ENCODE results near the gene FLAD1.

FLAD1 gene

GRCh38 chr1:154992721-154993571, 9.8 kb downstream of the FLAD1 start:
- no peak for DNase-seq

DNA sequence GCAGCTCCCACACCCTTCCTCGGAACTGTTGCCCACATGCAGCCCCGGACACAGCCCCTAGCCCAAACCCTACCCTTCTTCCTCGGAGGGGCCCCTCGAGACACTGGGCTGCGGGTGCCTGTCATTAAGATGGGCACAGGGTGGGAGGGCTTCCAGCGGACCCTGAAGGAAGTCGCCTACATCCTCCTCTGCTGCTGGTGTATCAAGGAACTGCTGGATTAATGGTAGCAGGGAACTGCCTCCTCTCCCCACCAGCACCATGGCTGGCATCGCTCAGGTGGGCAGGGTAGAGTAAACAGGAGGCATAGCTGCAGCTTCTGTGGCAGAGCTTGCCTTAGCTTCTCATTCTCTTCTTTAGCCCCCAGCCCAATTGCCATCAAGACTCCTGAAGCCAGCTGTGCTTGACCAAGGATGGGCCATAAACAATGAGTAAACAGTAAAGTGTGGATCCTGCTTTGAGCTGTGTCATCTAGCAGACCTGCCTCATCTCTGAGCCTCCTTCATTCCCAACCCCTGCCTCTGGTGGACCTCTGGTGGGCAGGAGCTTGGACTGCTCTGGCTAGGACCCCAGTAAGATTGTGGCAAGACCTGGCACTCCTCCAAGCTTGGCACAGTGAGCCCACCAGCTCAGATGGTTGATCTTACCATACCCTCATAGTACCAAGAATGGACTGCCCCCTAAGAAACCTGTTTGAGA, 10.6 kb downstream of the FLAD1 start, which contains the start of gene LENEP:
Gene LENEP (plus strand): TSS at position 15 of the 697 bp plus-strand sequence. CDS start 22 bp downstream, at position 37.
- DNase-seq = no peak

DNA sequence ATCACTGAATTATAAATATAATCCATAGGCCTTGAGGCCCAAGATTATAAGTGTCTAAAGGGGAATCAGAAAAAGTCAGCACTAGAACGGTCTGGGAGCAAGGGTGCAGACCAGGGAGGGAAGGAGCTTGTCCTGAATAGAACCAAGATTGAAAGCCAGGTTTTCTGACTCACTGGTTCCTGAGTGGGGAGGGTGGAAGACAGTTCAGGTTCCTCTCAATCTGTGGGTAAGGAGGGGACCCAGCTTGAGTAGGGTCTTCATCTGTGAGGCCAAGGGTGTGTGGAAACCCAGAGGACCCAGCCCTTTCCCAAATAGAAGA, 11.1 kb downstream of the FLAD1 start:
- no peak for DNase-seq

GRCh38 chr1:154994591-154994990, 11.4 kb downstream of the FLAD1 start:
- no peak for DNase-seq

DNA sequence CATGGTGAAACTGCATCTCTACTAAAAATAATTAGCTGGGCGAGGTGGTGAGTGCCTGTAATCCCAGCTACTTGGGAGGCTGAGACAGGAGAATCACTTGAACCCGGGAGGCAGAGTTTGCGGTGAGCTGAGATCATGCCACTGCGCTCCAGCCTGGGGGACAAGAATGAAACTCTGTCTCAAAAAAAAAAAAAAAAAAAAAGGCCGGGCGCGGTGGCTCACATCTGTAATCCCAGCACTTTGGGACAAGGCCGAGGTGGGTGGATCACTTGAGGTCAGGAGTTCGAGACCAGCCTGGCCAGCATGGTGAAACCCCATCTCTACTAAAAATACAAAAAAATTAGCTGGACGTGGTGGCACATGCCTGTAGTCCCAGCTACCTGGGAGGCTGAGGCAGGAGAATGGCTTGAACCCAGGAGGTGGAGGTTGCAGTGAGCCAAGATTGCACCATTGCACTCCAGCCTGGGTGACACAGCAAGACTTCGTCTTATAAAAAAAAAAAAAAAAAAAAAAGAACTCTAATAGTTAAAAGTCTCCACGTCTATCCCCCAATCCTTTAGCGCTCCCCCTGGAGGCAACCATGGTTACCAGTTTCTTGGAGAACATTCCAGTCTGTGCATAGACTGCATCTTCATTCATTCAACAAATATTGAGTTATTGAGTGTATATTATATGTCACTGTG, 12.3 kb downstream of the FLAD1 start:
- peak; percentile 51 to 54 for DNase-seq

- DNase-seq = peak; percentile 61 to 72
Measured at GRCh38 chr1:154996966-154997701, 14.0 kb downstream of the FLAD1 start.

- DNase-seq = no peak
Measured at GRCh38 chr1:154998201-154998780, 15.1 kb downstream of the FLAD1 start.

- DNase-seq = peak; percentile 62 to 63
Measured at GRCh38 chr1:154998818-154999570, 15.8 kb downstream of the FLAD1 start.

DNA sequence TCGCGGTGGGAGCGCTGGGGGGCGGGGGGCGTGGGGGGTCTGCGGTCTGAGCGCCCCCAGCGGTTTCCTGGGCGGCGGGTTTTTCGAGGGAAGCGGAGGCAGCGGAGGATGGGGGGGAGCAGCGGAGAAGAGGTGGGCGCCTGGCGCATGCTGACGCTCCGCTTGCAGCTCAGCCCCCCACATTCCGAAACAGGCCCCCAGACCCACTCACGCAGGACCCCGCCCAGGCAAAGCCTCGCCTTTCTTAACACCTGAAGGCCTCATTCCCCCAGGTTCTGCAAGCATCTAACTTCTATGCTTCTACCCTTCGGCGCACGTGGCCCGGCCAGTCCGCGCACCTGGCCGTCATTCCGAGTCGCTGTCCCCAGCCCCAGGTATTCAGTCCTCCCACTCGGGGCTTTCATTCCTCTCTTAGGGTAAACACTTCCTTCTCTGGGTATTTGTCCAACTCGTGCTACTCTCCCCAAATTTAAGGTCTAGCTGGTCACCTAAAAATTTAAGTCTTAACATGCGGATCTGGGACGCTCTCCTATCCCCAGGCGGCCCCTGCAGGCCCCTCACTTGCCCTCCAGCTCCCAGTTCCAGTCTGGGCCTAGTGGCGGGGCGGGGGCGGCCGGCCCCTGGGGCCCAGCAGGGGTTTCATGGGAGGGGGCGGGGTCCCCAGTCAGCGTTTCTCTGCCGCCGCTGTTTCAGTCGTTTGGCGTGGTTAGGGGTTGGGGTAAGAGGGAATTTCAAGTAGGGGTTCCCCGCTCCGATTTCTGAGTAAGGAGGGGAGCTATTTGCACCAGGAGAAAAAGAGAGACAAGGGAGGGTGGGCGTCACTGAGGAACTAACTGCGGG, 16.6 kb downstream of the FLAD1 start:
- DNase-seq = no peak

DNA sequence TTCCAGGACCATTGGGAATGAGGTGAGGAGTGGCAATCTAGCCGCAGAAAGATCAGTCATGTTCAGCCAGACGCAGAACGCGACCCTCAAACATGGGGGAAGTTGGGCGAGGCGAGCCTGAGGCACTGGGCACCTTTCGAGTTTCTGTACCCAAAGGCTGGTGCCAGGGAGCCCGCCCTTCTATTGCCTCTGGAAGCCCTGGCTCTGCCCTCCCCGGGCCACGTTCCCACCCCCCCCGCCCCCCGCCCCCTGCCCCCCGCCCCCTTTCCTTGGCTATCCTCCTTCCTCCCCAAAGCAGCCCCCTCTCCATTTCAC, 17.2 kb downstream of the FLAD1 start:
- DNase-seq = no peak

DNA sequence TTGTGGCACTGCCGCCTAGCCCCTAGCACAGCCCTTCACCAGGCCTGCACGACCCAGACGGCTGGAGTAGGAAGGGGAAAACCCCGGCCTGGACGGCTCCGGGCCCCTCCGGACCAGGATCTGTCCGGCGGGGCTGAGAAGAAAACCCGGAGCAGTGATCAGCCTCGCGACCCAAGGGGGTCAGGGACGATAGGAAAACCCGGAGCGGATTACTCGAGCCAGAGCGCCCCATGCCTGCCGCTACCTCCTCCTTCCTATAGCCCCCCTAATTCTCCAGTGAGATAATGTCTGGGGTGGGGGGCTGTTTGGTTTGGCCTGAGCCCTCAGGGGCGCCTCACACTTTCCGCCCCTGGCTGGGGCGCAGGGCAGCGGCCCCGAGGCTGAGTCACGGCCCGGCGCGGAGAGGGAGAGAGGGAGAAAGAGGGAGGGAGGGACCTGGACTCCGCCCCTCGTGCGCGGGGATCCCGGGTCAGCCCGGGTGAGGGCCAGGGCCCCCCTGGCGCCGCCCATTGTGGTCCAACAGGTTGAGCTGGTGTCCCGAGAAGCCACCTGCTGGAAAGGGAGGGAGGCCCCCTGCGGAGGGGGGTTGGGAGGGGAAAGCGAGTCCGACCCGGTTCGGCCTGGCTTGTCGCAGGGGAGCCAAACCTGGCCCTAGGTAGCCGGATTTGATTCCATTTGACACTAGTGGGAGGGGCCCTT, 17.7 kb downstream of the FLAD1 start:
- DNase-seq = peak; percentile 60 to 61

DNA sequence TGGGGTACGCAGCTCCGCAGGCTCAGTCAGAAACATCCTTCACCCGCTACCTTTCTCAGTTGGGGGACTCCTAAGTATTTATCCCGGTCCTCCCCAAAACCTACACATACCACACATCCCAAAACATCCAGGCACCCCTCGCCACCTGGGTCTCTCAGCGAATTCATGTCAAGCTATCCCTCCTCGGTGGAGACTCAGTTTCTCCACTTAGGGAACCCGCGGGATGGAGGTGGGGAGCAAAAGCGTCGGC, 18.2 kb downstream of the FLAD1 start:
- no peak for DNase-seq

GRCh38 chr1:155001675-155002463, 18.7 kb downstream of the FLAD1 start:
- DNase-seq = peak; percentile 98 to 99

GRCh38 chr1:155002464-155003226, 19.5 kb downstream of the FLAD1 start, which contains the start of gene ZBTB7B:
ZBTB7B (plus strand) TSS chr1:155002802; CDS start chr1:155014661, 11,859 bp downstream.
- DNase-seq = no peak

DNA sequence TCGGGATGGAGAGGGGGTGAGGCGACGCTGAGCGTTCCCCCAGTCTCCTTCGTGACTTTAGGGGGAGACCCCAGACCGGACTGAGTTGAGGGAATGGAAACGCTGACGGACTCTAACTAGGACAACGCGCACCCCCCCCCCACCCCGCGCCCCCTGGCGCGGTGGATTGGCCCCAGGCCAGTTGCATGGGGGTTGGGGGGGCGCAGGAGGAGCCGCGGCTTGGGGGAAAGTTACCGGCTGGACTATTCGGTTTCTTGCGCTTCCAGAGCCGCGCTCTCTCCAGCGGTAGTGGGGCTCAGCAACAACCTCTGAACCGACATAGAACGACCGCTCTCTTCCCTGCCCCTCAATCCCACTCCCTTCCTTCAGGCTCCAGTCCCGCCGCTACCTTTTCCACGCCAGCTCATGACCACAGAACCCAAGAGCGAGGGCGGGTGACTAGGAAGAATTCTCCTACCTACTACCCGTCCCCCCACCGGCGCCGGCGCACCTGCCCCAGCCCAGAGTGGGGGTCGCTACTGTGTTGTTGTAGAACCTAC, 20.2 kb downstream of the FLAD1 start:
- DNase-seq = no peak

- no peak for DNase-seq
Measured at GRCh38 chr1:155003766-155004351, 20.7 kb downstream of the FLAD1 start.

- DNase-seq = no peak
Measured at GRCh38 chr1:155004352-155005075, 21.4 kb downstream of the FLAD1 start.
